PC-3 (cell line): ENCODE results near the gene NUDT11.

ENCODE experiments used
- EZH2phosphoT487 ChIP-seq: fragments of 300-600 bp; sonication (generic); IDR thresholded peaks from 2 replicates; pipeline ENCODE4 v1.6.1; 2018; ENCODE audit warnings: mild to moderate bottlenecking, antibody characterized with exemption, low read length, borderline replicate concordance
- TF ChIP-seq, protein P1 (sequence below): fragments of 300-600 bp; sonication (generic); conservative IDR thresholded peaks from 2 replicates; pipeline ENCODE4 v1.5.1; 2017; ENCODE audit warnings: antibody characterized with exemption, low read depth, mild to moderate bottlenecking, low read length

DNA sequence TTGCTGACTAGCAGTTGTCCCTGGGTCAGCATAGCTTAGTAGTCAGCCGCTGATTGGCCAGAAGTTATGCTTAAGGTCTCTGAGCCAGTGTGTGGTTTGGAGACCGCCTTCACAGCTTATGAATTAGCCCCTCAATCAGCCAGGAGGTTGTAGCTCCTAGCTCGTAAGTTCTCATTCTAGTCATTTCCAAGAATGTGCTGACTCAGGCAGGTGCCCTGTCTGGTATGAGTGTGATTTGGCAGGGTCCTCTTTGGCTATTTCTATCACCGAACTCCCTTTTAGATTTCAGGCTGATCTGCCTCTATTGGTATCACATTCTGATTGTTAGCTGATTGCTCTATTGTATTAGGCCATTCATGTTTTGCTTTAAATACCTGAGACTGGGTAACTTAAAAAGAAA, 33.1 kb downstream of the NUDT11 start:
- TF ChIP-seq, protein P1, sequence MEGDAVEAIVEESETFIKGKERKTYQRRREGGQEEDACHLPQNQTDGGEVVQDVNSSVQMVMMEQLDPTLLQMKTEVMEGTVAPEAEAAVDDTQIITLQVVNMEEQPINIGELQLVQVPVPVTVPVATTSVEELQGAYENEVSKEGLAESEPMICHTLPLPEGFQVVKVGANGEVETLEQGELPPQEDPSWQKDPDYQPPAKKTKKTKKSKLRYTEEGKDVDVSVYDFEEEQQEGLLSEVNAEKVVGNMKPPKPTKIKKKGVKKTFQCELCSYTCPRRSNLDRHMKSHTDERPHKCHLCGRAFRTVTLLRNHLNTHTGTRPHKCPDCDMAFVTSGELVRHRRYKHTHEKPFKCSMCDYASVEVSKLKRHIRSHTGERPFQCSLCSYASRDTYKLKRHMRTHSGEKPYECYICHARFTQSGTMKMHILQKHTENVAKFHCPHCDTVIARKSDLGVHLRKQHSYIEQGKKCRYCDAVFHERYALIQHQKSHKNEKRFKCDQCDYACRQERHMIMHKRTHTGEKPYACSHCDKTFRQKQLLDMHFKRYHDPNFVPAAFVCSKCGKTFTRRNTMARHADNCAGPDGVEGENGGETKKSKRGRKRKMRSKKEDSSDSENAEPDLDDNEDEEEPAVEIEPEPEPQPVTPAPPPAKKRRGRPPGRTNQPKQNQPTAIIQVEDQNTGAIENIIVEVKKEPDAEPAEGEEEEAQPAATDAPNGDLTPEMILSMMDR, result no peak
- no peak for TF ChIP-seq EZH2phosphoT487
